Neural progenitor cell (in vitro differentiated cells): ENCODE data around the gene RELA.

Experiments
- CTCF ChIP-seq: fragments of 200-600 bp; sonication (generic); IDR thresholded peaks from 2 replicates; pipeline ENCODE4 v1.5.1; 2017; ENCODE audit warnings: antibody characterized with exemption, mild to moderate bottlenecking
- EZH2 ChIP-seq: fragments of 200-600 bp; sonication (generic); IDR thresholded peaks from 2 replicates; pipeline ENCODE4 v1.6.1; 2017; ENCODE audit warnings: antibody characterized with exemption, mild to moderate bottlenecking, moderate library complexity

GRCh38 chr11:65636108-65637031 is 26.3 kb downstream of the RELA start:
- TF ChIP-seq CTCF (no peak), EZH2 (no peak)
